ENCODE data around the gene FAM236D.
"Not testable (repeated sequence)": the region's sequence is repeated elsewhere in the genome, so short reads cannot be mapped to it uniquely, and the experiment has no call there.

DNA sequence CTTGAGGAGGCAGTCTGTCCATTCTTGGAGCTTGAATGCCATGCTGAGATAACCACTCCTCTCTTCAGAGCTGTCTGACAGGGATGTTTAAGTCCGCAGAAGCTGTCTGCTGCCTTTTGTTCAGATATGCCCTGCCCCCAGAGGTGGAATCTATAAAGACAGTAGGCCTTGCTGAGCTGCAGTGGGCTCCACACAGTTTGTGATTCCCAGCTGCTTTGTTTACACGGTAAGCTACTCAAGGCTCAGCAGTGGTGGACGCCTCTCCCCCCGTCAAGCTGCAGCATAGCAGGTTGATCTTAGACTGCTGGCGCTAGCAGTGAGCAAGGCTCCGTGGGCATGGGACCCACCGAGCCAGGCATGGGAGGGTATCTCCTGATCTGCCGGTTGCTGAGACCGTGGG is 47.6 kb downstream of the FAM236D start:
- TF ChIP-seq, protein P1, sequence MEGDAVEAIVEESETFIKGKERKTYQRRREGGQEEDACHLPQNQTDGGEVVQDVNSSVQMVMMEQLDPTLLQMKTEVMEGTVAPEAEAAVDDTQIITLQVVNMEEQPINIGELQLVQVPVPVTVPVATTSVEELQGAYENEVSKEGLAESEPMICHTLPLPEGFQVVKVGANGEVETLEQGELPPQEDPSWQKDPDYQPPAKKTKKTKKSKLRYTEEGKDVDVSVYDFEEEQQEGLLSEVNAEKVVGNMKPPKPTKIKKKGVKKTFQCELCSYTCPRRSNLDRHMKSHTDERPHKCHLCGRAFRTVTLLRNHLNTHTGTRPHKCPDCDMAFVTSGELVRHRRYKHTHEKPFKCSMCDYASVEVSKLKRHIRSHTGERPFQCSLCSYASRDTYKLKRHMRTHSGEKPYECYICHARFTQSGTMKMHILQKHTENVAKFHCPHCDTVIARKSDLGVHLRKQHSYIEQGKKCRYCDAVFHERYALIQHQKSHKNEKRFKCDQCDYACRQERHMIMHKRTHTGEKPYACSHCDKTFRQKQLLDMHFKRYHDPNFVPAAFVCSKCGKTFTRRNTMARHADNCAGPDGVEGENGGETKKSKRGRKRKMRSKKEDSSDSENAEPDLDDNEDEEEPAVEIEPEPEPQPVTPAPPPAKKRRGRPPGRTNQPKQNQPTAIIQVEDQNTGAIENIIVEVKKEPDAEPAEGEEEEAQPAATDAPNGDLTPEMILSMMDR (IDR thresholded peaks at IDR 0.05): not testable (repeated sequence)
- TF ChIP-seq POLR2A (IDR thresholded peaks at IDR 0.05): not testable (repeated sequence)

Measured in Peyer's patch (tissue), 4 donors.